B cell (primary cell): ENCODE measurements around the gene METTL3. TPM values are rescaled to one million over a fixed set of nuclear protein-coding genes. Genes with fewer than 3 reads are reported as not detected.

Source experiments
- ATAC-seq: fragments of 200-7000 bp; cut with Tn5 transposase; one replicate; pipeline ENCODE4 v1.10.0; 2021; ENCODE audit warnings: low read depth, mild to moderate bottlenecking, moderate number of reproducible peaks, moderate library complexity
- CTCF ChIA-PET: fragments of 350-600 bp; sonication (Branson Sonifier 250); formaldehyde crosslinking; loops from one replicate; lab custom pipeline; 2021; ENCODE audit warnings: antibody characterized with exemption, inconsistent platforms; lab: Charles Lee
- POLR2A ChIA-PET: fragments of 350-600 bp; sonication (Branson Sonifier 250); formaldehyde crosslinking; loops from one replicate; lab custom pipeline; 2021; ENCODE audit warnings: antibody characterized with exemption; lab: Charles Lee
- DNase-seq: peaks from one replicate; pipeline ENCODE4 v3.0.0; 2013
- H2AFZ ChIP-seq: 2 replicates; pipeline ENCODE4 v1.6.1; 2012; ENCODE audit warnings: mild to moderate bottlenecking, low read depth, low read length; ENCODE audit not compliant: insufficient read depth, poor library complexity, severe bottlenecking
- H3K27ac ChIP-seq, 2 donors: 1 replicate in 1 of 2; 2 replicates in 1 of 2; pipeline ENCODE4 v1.5.1; 2012 to 2013; ENCODE audit warnings: low read length in 2 of 2, mild to moderate bottlenecking in 2 of 2, moderate library complexity in 1 of 2
- H3K27me3 ChIP-seq, 4 experiments: fragments of 200-600 bp in 1 of 4; sonication (generic) in 1 of 4; replicated peaks in 1 of 4; 1 replicate in 2 of 4; 2 replicates in 2 of 4; pipeline versions ENCODE4 v1.6.1 to v1.7.0; 2013 to 2016; ENCODE audit warnings: low read length in 3 of 4, mild to moderate bottlenecking in 2 of 4, mixed read lengths in 1 of 4, moderate library complexity in 1 of 4; ENCODE audit not compliant: insufficient read depth in 4 of 4, control insufficient read depth in 3 of 4; ENCODE audit errors: control extremely low read depth in 1 of 4
- H3K36me3 ChIP-seq, 2 experiments: replicated peaks in 1 of 2; 1 replicate in 1 of 2; 2 replicates in 1 of 2; pipeline versions ENCODE4 v1.6.1 to v1.7.1; 2013; ENCODE audit warnings: low read length in 1 of 2; ENCODE audit not compliant: insufficient read depth in 2 of 2, control insufficient read depth in 1 of 2; ENCODE audit errors: control extremely low read depth in 1 of 2, extremely low read depth in 1 of 2
- H3K4me1 ChIP-seq, 2 donors: fragments of 200-600 bp in 1 of 2; sonication (generic) in 1 of 2; 1 replicate in 1 of 2; 2 replicates in 1 of 2; pipeline versions ENCODE4 v1.5.1 to v1.6.1; 2013 to 2017; ENCODE audit warnings: low read length in 2 of 2; ENCODE audit not compliant: control insufficient read depth in 2 of 2, insufficient read depth in 2 of 2
- H3K4me2 ChIP-seq: replicated peaks from 2 replicates; pipeline ENCODE3; 2012; ENCODE audit warnings: mild to moderate bottlenecking, low read depth, low read length; ENCODE audit not compliant: poor library complexity, severe bottlenecking
- H3K4me3 ChIP-seq, 5 experiments: fragments of 200-600 bp in 1 of 5; sonication (generic) in 1 of 5; 1 replicate in 3 of 5; 2 replicates in 2 of 5; pipeline versions ENCODE4 v1.5.1 to v1.7.0; 2011 to 2016; ENCODE audit warnings: low read length in 4 of 5, mild to moderate bottlenecking in 4 of 5, low read depth in 2 of 5, control low read depth in 1 of 5, moderate library complexity in 1 of 5; ENCODE audit not compliant: insufficient read depth in 1 of 5; ENCODE audit errors: control extremely low read depth in 1 of 5, extremely low read depth in 1 of 5
- H3K79me2 ChIP-seq: fragments of 200-600 bp; sonication (generic); one replicate; pipeline ENCODE4 v1.6.0; 2016; ENCODE audit warnings: low read length; ENCODE audit not compliant: control insufficient read depth, insufficient read depth
- H3K9ac ChIP-seq: fragments of 200-600 bp; sonication (generic); 2 replicates; pipeline ENCODE4 v1.6.1; 2017; ENCODE audit warnings: mild to moderate bottlenecking, low read length, moderate library complexity
- H3K9me3 ChIP-seq, 3 donors: one replicate each; pipeline versions ENCODE4 v1.6.1 to v1.7.1; 2013; ENCODE audit warnings: low read length in 2 of 3; ENCODE audit not compliant: control insufficient read depth in 2 of 3, insufficient read depth in 1 of 3; ENCODE audit errors: control extremely low read depth in 1 of 3
- H4K20me1 ChIP-seq: 2 replicates; pipeline ENCODE4 v1.6.0; 2012; ENCODE audit warnings: mild to moderate bottlenecking, low read length; ENCODE audit not compliant: insufficient read depth, control insufficient read depth, poor library complexity, severe bottlenecking
- H3K27ac Mint-ChIP-seq: one replicate; pipeline ENCODE4 v1.8.0; 2021; ENCODE audit warnings: mixed read lengths
- H3K27me3 Mint-ChIP-seq: one replicate; pipeline ENCODE4 v1.8.0; 2021; ENCODE audit warnings: mixed read lengths
- H3K4me1 Mint-ChIP-seq: one replicate; pipeline ENCODE4 v1.8.0; 2021; ENCODE audit warnings: mixed read lengths
- H3K4me3 Mint-ChIP-seq: one replicate; pipeline ENCODE4 v1.8.0; 2021; ENCODE audit warnings: mixed read lengths
- H3K9me3 Mint-ChIP-seq: one replicate; pipeline ENCODE4 v1.8.0; 2022; ENCODE audit warnings: mixed read lengths; ENCODE audit not compliant: insufficient read depth
- CTCF ChIP-seq: fragments of 200-600 bp; IDR thresholded peaks from one replicate; pipeline ENCODE4 v1.8.0; 2022; ENCODE audit warnings: antibody characterized with exemption, mild to moderate bottlenecking
- EZH2 ChIP-seq: IDR thresholded peaks from 2 replicates; pipeline ENCODE4 v1.6.1; 2012; ENCODE audit warnings: borderline replicate concordance, low read depth, mild to moderate bottlenecking, moderate library complexity, low read length; ENCODE audit not compliant: insufficient read depth, poor library complexity, severe bottlenecking
- WGBS: methylation state at CpG from one replicate; pipeline ENCODE4 v1.1.5; 2013; ENCODE audit warnings: missing lambda C conversion rate; ENCODE audit not compliant: insufficient coverage; 5-methylcytosine and 5-hydroxymethylcytosine counted together
- intact Hi-C: fragments of 100-400 bp; cut with micrococcal nuclease; formaldehyde crosslinking; loops from one replicate; pipeline ENCODE4 v1.10.0; 2022
- polyA plus RNA-seq: library from polyadenylated mRNA; depleted of rRNA; stranded (reverse); fragments of >200 nt; gene quantifications from 2 replicates; pipeline ENCODE4 v1.2.3, GENCODE V29; 2012
- total RNA-seq, 2 donors: library from RNA; stranded (reverse); fragments of 120-200 nt in 1 of 2; gene quantifications; 1 replicate in 1 of 2; 2 replicates in 1 of 2; pipeline versions ENCODE4 v1.2.3 to v1.2.4, GENCODE V29; 2013 to 2022

Gene METTL3
- total and polyA plus RNA-seq, 2 donors (not counting 1 experiment from before 2014, with no cell fraction given) = 118 to 161 TPM

GRCh38 chr14:21543963-21544362 is 32.8 kb upstream of the METTL3 start:
- no peak overlapping the region for H3K4me3 ChIP-seq
- no peak overlapping the region for H3K27ac ChIP-seq
- Mint-ChIP-seq H3K4me1 (no peaks in the 10 kb centered on the region), H3K4me3 (no peak overlapping the region), H3K9me3 (no peaks in the 10 kb centered on the region), H3K27me3 (peaks cover 26% of the 10 kb centered on the region), H3K27ac (no peak overlapping the region)
- H2AFZ ChIP-seq = no peak overlapping the region
- ChIA-PET CTCF (no interaction called here), POLR2A (no interaction called here)
- H3K9ac ChIP-seq = no peak overlapping the region
- no peaks in the 10 kb centered on the region for H3K36me3 ChIP-seq
- DNase-seq (no peak), ATAC-seq (no peak)
- H3K4me1 ChIP-seq = no peaks in the 10 kb centered on the region
- 63% methylated on average over 4 of the region's 5 CpGs for WGBS
- H3K79me2 ChIP-seq = no peaks in the 10 kb centered on the region
- H3K9me3 ChIP-seq = no peaks in the 10 kb centered on the region
- intact Hi-C loops = no loop called here
- peaks cover 0 to 7% (median 2%) of the 10 kb centered on the region in 4 experiments for H3K27me3 ChIP-seq
- no peak overlapping the region for H3K4me2 ChIP-seq
- no peak for TF ChIP-seq CTCF
- TF ChIP-seq EZH2 = no peak
- no peaks in the 10 kb centered on the region for H4K20me1 ChIP-seq

GRCh38 chr14:21543521-21543960 is 32.4 kb upstream of the METTL3 start:
- no peak overlapping the region for H3K4me3 Mint-ChIP-seq
- Histone ChIP-seq H3K27me3 (peaks cover 0 to 9% (median 6%) of the 10 kb centered on the region in 4 experiments), H3K36me3 (no peaks in the 10 kb centered on the region), H3K27ac (no peak overlapping the region), H3K4me1 (no peaks in the 10 kb centered on the region), H2AFZ (no peak overlapping the region), H3K9ac (no peak overlapping the region), H3K4me2 (no peak overlapping the region), H3K4me3 (no peak overlapping the region), H4K20me1 (no peaks in the 10 kb centered on the region), H3K9me3 (no peaks in the 10 kb centered on the region), H3K79me2 (no peaks in the 10 kb centered on the region)
- DNase-seq = no peak
- no peak for ATAC-seq
- intact Hi-C loops = no loop called here
- ChIA-PET CTCF (interaction anchor here (1.1 kb wide), 1 partner anchor 45 kb away, joined by 3 read pairs; no protein-coding TSS in a partner anchor), POLR2A (no interaction called here)
- peaks cover 30% of the 10 kb centered on the region for H3K27me3 Mint-ChIP-seq
- WGBS = 90% methylated on average over 4 of the region's 7 CpGs
- TF ChIP-seq CTCF (no peak), EZH2 (no peak)
- H3K9me3 Mint-ChIP-seq = no peaks in the 10 kb centered on the region
- H3K27ac Mint-ChIP-seq = no peak overlapping the region
- H3K4me1 Mint-ChIP-seq = no peaks in the 10 kb centered on the region
